22Rv1 (cell line): ENCODE measurements around the gene SNX8.

Experiments used
- CTCF ChIP-seq: fragments of 450-650 bp; IDR thresholded peaks from 2 replicates; pipeline ENCODE4 v1.5.1; 2017; ENCODE audit warnings: mild to moderate bottlenecking
- ZFX ChIP-seq: fragments of 450-650 bp; IDR thresholded peaks from 2 replicates; pipeline ENCODE4 v1.6.1; 2017; ENCODE audit warnings: antibody characterized with exemption, borderline replicate concordance

- TF ChIP-seq CTCF (no peak), ZFX (no peak)
These were observed 69.7 kb downstream of the SNX8 start for GRCh38 chr7:2244404-2244995.
